Epidermal melanocyte (primary cell): ENCODE measurements around the gene ATF7IP.
"Not testable (repeated sequence)": the region's sequence is repeated elsewhere in the genome, so short reads cannot be mapped to it uniquely, and the experiment has no call there.

Source experiments
- DNase-seq: peaks from one replicate; pipeline ENCODE4 v3.0.0; 2011; ENCODE audit warnings: low spot score; ENCODE audit not compliant: insufficient read length

Gene ATF7IP

DNA sequence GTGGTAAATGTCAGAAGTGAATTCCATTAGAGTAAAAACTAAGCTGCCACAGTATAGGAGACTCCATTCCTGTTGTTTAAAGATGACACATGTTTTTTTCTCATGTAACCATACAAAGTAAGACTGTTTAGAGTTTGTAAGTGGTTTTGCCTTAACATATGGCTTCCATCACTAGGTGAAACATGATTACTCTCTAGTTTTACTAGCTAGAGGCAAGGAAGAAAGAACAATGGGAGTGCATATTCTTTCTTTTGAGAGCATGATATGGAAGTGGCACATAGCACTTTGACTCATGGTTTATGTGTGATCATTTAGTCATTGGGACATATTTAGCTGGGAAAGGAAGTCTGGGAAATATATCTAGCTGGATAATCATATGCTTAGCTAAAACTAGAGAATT is 7.7 kb downstream of the ATF7IP start:
- DNase-seq: no peak

DNA sequence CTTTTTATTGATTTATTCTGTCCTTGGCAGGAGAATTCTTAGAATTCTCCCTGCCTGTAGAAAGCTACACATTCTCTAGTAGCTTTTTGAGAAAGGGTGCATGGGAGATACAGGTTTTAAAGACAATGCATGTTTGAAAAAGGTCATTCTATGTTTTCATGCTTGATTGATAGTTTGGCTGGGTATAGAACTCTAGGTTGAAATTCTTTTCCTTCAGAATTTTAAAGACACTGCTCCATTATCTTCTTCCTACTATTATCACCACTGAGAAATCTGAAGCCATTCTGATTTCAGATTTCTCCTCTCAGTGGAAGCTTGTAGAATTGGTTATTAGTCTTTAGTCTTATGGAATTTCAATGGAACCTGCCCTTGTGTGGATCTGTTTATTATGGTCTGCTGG is 14.0 kb downstream of the ATF7IP start:
- no peak for DNase-seq

DNA sequence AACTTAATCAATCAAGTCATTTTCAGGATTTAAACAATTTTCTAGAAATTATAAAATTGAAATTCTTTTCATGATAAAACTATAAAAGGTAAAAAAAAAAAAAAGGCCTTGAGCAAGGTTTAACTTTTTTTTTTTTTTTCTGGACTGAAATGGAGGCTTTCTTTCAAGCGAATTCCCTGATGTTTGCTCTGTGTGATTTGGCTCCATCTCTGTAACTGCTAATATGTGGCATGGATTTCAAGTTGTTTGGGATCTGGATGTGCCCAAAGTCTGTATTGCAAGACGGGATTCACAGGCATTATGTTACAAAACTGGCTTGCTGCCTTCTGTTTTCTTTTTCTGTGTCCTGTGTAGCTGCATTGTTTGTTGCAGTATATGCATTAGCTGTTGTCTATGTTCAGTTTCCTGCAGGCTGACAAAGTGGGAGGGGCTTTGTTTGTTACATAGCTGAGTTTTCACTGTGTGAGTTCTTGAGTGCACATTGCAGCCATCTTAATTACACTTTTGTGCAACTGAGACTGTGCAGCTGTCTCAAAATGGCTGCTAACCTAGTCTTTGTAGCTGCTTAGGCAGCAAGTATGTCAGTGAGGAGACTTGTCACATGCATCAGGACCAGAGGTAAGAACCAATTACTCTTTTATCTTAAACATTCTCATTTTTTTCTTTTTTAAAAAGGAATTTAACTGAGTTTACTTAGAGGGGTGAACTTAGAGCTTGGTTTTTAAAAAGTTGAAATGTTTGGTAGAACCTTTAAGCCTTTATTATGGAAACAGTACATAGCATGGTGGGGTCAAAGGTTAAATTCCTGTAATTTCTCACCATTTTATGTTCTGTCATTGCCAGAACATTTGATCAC is 19.5 kb downstream of the ATF7IP start:
- peak; percentile 71 for DNase-seq

DNA sequence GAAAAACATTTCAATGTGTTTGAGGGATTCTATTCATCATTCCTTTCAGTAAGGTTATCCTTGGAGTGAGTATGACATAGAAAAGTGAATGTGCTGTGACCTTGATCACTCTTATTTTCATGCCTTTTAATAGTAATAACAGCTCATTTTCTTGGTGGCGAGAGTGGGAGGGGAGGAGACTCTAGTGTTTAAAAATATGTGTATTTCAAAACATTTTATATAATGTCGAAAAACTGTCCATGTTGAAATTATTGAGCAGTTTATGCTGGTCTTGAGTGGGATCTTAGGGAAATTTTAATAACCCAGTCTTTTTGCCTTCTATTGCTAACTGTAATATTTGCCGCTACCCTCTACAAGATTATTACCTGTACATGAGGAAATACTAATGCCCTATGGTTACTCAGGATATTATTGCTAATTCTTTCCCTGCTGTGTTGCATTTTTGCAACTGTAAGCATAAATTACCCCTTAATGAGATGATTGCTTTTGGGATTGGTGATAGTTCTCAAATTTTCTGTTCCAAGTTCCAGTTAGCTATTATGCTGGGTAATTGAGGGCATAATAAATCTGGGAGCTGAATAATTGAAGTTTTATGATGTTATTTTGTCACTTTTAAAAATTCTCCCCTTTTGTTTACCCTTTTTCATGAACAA is 21.9 kb downstream of the ATF7IP start:
- DNase-seq: no peak

DNA sequence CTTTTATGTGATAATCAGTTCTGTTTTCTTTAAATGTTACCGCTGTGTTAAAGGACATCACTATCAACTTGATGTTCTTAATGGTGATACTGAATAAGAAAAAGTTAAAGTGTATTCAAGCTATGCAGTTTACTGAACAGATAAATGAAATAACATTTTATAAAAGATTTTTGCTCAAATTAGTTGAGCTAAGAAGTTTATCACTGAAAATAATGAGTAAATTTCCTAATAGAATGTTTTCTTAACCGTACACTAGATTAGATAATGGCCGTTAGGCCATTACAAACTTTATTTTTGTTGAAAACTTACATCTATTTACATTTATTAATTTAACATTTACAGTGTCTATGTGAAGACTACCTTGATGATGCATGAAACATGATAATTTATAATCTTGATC is 25.0 kb downstream of the ATF7IP start:
- DNase-seq: no peak

DNA sequence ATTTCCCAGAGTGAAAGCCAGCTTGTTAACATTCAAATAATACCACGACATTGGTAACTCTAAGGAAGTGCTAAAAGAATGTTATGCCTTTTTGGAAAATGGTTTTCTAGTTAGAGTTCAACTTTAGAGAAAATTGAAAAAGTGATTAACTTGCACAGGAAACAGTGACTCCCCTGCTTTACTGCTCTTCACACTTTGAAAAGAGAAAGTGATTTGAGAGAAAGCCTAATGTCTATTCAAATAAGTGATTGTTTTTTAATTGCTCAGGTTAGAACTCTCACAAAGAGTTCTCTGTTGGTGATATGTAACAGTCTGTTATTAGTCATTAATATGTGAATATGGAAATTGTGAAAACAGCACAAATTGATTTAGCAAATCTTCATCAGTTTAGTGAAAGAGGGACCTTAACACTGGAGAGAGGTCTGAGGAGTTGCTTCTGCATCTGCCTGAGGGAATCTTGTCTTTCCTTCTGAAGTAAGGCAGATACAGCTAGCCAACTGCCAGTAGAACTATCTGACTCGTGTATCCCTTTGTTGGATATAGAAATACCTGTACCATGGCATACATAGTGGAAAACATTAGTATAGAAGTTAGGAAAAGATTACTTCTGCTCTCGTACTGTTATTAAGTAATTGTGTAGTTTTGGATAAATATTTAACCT is 25.5 kb downstream of the ATF7IP start:
- DNase-seq: no peak

DNA sequence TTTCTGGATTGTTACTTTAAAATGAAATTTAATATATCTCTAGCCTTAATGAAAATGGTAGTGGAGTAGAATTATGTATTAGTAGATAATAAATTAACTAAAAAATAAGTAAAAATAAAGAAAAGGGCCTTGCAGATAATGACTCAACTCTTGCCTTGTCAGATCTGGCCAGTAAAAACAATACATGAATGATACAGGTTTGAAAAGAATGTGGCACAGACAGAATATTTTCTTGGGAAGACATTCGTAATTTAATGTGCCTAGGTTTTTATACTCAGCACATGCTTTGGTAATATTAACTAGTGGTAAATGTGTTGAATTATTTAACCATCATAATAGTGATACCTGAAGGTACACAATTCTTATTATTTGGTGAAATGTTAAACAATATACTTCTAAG is 28.3 kb downstream of the ATF7IP start:
- no peak for DNase-seq

DNA sequence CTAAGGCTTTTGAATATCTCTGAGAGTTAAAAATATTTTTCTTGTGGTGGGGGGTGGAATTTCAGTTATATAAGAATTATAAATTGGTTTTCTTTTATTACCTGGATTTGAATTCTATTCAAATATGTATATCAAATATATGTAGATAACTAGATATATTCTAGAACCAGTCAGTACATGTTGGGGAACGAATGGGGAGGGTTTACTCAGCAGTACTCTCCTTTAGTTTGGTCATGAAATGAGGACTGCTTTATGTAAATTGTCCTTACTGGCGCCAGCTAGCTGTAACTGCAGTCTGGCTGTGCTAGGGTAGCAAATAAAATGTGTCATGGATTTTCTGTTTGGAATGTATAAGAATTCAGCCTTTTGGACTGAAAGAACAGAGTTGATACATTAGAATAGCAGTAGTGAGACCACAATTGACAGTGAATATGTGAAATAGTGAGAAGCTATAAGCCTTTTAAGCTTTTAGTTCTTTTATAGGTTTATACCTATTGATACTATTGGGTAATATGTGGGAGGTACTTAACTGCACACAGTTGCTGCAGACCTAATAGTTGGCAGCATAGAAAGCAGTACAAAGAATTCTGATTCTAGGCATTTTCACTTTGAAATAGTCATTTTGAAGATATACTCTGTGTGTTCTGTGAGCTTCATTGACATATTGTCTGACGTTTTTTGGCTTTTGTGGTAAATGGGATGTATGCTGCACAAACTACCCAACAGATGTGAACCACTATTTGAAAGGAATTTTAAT is 29.0 kb downstream of the ATF7IP start:
- peak; percentile 43 for DNase-seq

DNA sequence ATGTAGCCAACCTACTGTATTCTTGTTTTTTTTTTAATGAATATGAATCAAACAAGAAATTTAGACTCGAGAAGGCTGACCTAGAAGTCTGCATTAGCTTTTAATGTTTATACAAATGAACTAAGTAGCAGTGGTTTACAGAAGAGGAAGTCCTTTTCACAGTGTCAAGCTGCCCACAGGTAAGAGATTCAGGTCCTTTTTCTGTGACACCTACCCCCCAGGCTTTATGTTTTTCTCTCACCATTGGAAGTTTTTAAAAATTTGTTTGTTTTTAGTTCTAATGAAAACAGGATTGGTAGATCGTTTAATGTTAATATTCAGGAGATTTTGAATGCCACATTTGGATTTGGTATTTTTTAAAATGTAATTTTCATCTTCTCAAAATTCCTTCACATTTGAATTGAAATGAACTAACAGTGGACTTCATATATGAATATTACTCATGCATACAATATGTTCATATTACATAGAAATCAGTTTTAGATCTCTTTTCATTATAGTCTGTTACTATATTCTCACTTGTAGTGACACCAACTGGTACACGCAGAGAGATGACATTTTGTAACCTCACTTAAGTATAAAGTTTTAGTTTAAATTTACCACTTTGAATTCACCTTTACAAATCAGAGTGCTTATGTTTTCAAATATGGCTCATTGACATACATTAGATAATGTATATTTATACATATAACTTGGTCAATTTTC is 29.7 kb downstream of the ATF7IP start:
- DNase-seq: no peak

DNA sequence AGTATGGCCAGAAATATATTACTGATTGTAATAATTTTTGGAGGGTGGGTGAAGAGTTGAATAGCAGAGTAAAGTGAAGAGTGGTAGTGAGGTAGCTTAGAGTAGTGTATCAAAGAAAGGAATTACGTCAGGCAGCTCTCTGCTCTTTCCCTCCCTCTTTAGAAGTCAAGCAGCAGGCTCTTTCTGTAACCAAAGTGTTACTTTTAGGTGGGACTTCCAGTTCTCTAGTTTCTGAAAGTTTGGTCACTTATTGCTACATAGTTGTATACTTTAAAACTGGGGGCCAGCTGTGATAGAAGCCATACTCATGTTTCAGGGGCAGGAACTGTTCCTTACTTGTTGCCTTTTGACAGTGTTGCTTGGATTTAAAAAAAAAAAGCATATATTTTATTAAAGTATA is 30.6 kb downstream of the ATF7IP start:
- DNase-seq: no peak

DNA sequence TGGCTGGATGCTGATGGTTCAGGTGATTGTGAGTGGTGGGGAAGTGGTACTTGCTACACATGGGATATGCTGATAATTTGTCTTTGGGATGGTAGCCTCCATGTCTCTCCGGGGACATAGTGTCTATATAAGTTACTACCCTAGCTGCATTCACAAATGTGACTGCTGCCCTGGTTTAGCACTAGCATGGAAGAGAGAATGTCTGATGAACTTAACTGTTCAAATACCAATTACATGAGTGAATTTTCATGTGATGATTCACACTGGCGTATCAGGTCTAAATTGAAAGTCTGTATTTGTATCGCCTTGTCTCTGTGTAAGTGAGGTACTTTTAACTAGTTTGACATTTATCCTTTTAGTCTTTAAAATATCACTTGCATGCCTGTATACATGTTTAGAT is 34.4 kb downstream of the ATF7IP start:
- no peak for DNase-seq

DNA sequence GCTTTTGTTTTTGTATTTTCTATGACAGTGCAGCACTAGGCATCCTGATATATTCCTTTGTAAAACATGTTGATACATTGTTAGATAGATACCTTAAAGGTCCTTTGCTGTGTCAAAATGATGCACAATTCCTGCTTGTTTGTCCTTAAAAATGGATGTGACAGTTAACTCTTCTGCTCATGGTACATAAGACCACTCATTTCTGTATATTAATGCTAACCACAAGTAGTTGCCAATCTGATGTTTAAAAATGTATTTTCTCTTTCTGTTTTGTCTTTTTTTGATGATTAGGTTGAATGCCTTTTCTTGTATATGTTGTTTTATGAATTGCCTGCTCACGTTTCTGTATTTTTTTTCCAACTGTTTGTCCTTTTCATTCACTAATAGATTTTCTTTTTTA is 35.1 kb downstream of the ATF7IP start:
- no peak for DNase-seq

DNA sequence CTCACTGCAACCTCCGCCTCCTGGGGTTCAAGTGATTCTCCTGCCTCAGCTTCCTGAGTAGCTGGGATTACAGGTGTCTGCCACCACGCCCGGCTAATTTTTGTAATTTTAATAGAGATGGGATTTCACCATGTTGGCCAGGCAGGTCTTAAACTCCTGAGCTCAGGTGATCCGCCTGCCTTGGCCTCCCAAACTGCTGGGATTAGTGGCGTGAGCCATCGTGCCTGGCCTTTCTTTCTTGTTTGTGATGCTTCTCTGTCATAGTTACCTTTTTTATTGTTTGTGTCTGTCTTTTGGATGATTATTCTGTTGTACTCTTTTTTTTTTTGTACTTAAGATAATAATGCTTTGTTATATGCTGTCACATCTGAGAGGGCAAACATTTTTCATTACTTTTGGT is 35.8 kb downstream of the ATF7IP start:
- not testable (repeated sequence) for DNase-seq

DNA sequence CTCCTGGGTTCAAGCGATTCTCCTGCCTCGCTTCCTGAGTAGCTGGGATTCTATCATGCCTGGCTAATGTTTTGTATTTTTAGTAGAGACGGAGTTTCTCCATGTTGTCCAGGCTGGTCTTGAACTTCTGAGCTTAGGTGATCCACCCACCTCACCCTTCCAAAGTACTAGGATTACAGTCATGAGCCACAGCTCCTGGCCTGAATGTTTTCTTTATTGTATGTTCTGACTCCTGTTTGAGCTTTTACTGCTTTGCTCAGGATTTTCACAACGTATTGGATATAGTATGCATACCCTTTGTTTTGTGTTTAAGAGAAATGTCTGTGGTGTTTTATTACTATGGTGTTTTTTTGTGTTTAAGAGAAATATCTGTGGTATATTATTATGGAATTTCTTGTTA is 37.2 kb downstream of the ATF7IP start:
- DNase-seq: no peak

DNA sequence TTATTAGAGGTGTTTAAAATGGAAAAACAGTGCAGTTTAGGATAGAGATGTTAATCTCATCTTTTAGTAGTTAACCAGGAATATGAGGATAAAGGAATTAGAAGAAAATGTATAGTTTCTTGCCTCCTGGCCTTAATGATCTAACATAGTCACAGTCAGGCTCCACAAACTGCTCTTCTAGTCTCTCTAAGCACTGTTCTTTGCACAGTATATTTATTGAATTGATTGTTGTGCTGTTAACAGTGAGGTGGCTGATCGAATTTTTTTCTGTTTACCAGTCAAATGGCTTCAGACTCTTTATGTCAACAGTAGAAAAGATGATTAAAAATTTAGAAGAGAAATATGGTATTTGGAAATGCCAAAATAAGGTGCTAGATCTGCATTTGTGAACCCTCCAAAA is 37.8 kb downstream of the ATF7IP start:
- no peak for DNase-seq

DNA sequence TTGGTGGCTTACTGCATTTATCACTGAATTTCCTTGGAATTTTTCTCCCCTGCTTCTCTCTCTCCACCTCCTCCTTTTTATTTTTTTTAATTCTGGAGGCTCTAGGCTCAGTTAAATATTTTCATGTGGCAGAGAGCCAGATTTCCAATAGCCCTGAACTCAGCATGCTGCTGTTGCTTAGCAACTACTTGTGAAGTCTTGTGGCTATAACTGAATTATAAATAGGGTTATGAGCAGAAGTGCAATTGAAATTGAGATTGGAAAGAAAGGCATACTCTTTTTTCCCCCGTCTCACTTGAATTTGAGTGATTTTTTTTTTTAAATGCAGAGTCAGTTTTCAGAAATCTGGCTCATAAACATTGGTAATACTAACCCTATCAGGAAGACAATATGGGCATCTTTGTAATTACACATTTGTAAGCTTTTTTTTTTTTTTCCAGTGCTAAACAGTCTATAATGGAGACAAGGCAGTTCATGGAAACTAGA is 38.3 kb downstream of the ATF7IP start:
- DNase-seq: peak; percentile 31

DNA sequence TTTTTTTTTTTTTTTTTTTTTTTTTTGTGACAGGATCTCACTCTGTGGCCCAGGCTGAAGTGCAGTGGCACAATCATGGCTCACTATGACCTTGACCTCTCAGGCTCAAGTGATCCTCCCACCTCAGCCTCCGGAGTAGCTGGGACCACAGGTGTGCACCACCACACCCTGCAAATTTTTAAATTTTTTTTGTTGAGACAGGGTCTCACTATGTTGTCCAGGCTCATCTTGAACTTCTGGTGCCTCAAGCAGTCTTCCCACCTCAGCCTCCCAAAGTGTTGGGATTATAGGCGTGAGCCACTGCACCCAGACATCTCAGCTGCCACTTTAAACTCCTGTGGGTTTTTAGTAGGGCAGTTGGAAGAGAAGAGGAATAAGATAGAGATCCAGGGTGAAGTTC is 39.9 kb downstream of the ATF7IP start:
- DNase-seq: not testable (repeated sequence)

DNA sequence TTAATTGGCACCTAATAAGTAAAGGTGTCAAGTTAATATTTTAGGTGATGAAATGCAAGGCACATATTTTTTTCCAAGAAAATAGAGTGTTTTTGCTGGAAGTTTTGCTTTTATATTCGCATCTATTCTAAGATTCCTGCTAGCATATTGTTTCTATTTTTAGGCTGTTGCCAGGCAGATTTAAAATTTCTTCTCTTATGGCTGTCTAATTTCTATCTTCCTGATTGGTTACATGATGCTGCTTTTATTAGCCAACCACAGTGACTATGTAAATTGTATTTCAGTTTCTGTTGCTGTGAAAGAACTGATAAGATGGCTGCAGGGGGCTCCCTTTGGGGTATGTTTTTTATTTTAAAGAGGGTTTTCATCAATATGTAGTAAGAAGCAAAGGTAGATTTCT is 42.7 kb downstream of the ATF7IP start:
- DNase-seq: no peak

DNA sequence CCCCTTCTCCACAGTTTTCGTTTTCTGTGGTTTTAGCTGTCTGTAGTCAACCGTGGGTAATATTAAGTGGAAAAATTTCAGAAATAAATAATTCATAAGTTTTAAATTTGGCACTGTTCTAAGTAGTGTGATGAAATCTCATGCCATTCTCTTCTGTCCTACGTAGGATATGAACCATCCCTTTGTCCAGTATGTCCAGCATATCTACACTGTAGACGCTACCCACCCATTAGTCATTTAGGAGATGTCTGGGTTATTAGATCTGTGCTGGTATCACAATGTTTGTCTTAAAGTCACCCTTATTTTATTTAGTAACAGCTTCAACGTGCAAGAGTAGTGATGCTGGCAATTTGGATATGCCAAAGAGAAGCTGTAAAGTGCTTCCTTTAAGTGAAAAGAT is 44.7 kb downstream of the ATF7IP start:
- DNase-seq: no peak

DNA sequence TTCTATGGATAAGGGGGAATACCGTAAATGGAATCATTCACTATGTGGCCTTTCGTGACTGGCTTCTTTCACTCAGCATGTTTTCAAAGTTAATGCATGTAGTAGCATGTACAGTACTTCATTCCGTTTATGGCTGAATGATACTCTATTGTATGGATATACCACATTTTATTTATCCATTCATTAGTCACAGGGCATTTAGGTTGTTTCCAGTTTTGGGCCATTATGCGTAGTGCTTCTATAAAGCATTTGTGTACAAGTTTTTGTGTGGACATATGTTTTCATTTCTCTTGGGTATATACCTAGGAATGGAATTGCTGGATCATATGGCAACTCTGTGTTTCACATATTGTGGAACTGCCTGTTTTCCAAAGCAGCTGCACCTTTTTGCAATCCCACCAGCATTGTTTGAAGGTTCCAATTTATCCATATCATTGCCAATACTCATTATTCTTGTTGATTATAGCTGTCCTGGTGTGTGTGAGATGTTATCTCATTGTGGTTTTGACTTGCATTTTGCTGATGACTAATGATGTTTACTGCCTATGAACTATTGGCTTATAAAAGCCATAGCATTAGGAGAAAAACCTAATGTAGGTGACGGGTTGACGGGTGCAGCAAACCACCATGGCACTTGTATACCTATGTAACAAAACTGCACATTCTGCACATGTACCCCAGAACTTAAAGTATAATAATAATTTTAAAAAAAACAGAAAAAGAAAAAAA is 45.5 kb downstream of the ATF7IP start:
- DNase-seq: no peak
